HTR-8/SVneo (cell line): ENCODE results near the gene SLIRP.
"Not testable (repeated sequence)": the region's sequence is repeated elsewhere in the genome, so short reads cannot be mapped to it uniquely, and the experiment has no call there.

Experiments used
- DNase-seq: peaks from one replicate; pipeline ENCODE4 v3.0.0; 2011; ENCODE audit warnings: low spot score, mixed read lengths; ENCODE audit not compliant: insufficient read length
- FAIRE-seq: peaks from 2 replicates; lab custom pipeline; 2011; peaks lifted over from hg19 to GRCh38; lab: Jason Lieb, UNC

The SLIRP gene

DNA sequence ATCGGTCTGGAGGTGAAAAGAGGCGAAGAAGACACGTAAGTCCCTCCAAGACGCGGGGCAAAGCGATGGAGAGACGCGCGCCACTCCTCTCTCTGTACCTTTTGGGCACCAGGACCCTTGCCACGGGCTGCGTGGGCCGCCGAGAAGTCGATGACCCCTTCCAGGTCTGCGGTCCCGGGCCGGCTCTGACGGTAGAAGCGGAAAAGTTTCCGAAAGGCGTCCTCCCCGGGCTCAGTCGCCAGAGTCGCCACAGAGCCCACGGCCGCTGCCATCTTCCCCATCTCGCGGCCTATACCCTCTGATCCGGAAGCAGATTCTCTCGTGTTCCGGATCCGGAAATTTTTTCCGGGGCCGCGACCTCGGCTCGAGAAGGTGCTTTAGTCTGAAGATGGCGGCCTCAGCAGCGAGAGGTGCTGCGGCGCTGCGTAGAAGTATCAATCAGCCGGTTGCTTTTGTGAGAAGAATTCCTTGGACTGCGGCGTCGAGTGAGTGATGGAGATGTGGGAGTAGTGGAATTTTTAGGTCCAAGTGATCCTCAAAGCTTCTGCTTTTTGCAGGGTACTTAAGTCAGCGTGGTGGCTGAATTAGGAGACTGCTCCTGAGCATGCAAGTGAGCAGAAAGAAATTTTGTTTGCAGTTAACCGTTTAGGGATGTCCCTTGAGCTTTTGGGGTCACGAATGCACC lies at the start of gene SLIRP, which contains the start of gene ALKBH1:
Gene SLIRP, plus strand, starts transcription at position 380 of the 685 bp plus-strand sequence. Its CDS starts 9 bp downstream, at position 389.
Gene ALKBH1, minus strand, starts transcription at position 300 of the 685 bp plus-strand sequence. Its CDS starts 19 bp downstream, at position 281.
- DNase-seq (peak; percentile 90), FAIRE-seq (no peak)

DNA sequence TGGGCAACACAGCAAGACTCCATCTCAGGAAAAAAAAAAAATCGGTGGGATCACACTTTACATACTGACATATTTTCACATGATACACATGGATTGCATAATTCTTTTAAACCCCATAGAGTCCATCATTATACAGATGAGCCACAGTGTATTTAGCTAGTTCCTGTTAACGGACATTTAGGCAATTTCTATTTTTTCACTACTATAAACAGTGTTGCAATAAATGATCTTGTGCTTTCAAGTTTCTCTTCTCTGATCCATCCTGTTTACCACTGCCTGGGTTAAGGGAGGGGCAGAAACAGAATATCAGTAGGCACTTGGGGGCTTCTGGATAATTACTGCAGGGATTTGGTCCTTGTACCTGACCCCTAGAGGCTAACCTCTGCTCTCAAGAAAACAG lies 48.1 kb upstream of the SLIRP start:
- DNase-seq (no peak), FAIRE-seq (no peak)

DNA sequence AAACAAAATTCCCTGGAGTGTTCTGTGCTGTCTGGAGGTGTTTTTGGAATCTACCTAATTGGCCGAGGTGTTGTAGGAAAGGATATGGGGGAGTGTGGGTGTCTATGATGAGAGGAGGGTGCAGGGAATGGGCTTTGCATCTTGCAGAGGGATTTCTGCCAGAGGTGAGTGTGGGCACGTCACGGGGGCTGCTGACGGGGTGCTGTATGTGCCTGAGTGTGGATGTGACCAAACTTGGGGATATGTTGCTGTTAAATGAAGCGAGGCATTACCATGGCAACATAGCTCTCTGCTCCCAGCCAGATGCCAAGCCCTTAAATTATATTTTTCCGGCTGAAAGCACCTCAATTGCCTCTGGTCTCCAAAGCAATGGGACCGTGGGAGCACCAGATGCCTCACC lies 47.1 kb upstream of the SLIRP start:
- FAIRE-seq = no peak
- DNase-seq = no peak

DNA sequence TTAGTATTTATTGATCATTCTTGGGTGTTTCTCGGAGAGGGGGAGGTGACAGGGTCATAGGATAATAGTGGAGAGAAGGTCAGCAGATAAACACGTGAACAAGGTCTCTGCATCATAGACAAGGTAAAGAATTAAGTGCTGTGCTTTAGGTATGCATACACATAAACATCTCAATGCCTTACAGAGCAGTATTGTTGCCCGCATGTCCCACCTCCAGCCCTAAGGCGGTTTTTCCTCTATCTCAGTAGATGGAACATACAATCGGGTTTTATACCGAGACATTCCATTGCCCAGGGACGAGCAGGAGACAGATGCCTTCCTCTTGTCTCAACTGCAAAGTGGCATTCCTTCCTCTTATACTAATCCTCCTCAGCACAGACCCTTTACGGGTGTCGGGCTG lies 46.3 kb upstream of the SLIRP start:
- FAIRE-seq, DNase-seq: not testable (repeated sequence)

DNA sequence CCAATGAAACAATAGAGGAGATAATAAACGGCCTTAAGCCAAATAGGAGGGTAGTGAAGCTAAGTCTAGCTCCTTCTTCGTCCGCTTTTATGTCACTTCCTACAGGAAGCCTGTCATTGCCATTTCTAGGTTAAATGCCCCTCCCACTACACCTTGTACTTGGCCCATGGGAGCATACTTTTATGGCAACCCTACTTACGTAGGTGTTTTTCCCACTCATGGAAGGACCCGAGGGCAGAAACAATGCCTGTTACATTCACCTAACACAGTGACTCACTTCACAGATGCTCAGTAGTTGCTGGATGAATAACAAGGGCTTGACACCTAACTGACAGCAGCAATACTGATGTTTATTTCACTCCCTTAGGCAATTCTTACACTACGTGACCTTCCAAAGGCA lies 44.6 kb upstream of the SLIRP start:
- FAIRE-seq (peak; percentile 70), DNase-seq (peak; percentile 50)

DNA sequence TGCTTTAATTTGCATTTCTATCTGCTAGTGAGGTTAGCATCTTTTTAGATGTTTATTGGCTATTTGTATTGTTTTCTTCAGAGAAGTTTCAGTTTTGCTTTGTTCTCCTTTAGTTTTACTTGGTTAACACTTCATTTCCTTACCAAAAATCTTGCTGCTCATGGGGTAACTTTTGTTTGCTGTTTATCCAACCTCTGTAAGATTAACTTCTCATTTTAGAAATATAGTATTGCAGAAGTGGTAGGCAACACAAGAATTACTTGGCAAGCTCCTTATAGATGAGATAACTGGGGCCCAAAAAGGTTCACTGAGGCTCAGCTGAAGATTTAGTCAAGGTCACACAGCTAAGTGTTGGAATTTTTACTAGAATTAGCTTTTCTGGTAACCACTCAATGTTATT lies 40.6 kb upstream of the SLIRP start:
- FAIRE-seq = no peak
- DNase-seq = no peak

DNA sequence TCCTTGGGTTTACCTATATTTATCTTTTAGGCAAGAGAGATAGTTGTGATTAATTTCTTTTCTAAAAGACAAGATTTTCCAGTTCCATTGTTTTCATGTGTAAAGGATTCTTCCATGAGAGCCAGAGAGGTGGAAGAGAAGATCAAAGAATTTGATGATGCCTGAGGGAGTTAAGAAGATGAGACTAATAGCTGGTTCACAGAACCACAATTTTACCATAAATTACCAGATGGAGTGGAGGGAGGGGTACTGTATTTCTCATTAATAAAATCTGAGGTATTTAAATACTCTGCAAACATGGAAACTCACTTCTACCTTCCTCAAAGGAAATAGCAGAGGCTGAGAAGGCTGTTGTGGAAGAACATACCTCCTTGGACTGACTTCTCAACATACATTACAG lies 34.7 kb upstream of the SLIRP start:
- no peak for DNase-seq
- no peak for FAIRE-seq

DNA sequence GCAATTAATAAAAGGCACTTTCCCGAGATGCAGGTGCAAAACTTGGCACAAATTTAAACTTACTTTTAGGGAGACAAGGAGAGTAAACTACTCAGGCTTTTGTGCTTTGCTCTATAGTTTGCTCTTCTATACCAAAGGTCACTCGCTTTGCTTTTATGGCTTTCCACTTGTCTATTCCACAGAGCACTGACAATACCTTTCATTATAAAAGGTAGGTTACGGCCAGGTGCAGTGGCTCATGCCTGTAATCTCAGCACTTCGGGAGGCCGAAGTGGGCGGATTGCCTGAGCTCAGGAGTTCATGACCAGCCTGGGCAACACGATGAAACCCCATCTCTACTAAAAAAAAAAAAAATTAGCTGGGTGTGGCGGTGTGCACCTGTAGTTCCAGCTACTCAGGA lies 33.0 kb upstream of the SLIRP start:
- FAIRE-seq = no peak
- no peak for DNase-seq

DNA sequence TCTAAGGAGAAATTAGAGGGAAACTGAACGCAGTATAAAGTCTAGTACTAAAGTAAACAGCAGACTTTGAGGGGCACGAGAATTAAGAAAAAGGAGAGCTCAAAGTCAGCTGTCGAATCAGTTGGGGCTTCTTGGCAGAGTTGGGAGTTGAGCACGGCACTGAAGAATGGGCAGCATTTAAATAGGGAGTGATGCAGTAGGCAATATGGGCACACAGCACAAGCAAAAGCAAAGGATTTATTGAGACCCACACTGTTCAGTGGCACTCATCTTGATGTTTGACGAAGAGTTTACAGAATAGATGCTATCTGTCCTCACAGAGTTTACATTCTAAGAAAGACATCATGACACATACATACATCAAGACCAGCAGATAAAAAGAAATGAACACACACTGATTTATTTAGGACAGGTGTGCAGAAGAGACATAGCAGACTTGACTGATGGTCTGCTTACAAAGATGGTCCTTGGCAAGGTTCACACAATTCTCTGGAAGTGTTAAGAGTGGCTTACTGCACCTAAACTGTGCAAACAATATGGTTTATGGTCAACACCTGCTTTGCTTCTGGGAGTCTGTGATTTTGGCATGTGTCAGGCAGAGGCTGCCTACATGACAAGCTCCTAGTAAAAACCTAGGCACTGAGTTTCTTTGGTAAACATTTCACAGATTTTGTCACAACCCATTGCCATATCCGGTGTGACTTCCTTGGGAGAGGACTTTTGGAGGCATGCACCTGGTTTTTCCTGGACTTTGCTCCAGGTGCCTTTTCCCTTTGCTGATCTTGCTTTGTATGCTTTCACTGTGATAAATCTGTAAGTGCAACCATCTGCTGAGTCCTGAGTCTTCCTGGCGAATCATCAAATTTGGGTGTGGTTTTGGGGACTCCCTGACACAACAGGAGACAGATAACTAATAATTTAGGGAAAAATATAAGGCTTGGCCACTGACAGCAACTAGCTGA lies 26.4 kb upstream of the SLIRP start:
- DNase-seq (no peak), FAIRE-seq (peak; percentile 76)

DNA sequence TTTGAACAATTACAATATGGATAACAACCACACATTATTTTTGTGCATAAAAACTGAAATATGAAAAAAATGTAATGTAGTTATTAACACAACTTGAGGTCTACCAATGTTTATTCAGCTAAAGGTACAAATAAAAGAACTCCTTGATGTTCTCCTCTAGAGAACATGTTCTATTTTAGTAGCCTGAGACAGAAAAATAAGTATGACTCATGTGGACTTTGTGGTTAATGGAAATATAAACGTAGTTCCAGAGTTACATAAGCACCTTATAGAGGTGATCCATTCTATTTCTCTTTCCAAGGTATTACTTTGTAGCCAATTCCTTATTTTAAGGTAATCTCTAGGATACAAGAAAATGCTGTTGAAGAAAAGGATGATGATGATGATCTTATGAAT lies 25.7 kb upstream of the SLIRP start:
- no peak for FAIRE-seq
- no peak for DNase-seq

DNA sequence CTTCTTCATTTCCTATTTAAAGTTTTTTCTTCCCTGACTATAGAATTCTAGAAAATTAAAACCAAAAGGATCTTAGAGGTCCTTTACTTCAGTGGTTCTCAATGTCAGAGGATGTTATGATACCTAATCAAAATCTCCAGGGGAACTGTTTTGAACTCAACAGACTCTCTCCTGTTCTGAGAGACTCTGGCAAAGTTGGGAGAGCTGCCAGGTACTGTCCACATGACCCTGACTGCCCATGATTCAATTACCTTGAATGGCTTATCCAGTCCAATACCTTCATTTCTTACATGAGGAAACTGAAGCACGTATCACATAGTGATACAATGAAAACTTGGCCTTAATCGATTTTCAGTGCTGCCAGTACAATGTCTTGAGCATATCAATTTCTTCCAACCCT lies 16.6 kb upstream of the SLIRP start:
- no peak for FAIRE-seq
- DNase-seq = no peak

DNA sequence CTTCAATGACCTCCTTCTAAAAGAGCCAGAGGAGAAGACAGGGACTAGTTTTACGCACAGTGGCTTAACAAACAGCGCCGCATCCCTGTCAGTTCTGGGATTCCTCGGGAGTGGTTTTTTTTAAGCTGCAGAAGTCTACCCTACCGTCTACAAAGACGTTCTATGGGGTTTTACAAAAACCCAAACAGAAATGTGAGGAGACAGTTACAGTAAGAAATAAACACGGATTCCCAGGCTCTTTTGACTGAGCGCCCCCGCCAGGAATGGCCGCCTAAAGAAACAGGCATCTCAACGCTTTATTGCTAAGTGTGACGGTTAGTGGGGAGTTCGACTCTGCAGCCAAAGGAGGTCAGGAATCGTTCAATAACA lies 564 bp upstream of the SLIRP start:
- DNase-seq = peak; percentile 32
- no peak for FAIRE-seq

DNA sequence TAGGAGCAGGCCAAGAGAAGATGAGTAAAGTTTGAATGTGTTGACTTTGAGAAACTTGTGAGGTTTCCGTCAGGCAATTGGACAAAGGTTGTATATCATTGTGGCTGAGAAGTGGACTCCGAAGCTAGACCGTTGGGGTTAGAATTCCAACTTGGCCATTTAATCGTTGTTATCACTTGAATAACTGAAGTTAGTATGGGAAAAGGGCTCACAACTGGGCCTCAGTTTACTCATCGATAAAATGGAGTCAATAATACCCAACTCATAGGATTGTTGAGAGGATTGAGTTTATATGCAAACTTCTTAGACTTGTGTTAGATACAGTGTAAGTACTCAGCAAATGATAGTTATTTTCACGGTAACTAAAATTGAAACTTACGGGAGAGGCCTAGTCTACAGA lies 846 bp downstream of the SLIRP start:
- DNase-seq (no peak), FAIRE-seq (no peak)

DNA sequence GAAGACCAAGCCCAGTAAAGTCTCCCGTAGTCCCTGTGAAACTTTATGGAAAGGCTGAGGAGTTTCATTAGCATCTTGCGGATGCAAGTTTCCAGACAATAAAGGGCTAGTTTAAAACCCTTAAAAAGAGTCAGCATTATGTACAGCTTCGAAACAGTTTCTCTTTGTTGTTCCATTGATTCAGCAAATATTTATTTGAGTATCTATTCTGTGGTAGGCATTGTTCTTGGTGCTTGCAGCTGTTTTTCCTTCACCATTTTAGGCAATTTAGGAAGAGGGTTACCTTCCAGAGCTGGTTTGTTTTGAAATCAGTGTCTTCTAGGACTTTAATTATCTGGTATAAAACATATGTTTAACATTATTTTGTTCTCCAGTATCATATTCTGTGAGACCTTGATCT lies 1.5 kb downstream of the SLIRP start:
- no peak for DNase-seq
- no peak for FAIRE-seq

DNA sequence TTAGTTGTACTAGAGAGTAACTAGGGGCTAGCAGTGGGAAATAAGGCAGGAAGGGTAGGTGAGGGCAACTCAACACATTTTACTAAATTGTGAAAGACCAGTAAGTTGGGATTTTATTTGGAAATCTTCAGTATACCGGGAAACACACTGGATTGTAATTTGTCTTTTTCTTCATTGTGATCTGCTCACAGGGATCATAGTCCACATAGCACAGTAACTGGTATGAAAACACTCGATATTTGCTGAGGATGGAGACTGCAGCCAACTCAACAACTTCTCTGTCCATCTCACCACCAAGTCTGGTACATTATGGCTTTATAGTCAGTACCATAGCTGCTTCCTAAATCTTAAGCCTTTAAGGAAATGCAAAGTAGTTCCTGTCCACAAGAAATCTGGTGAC lies 2.5 kb downstream of the SLIRP start:
- FAIRE-seq = no peak

DNA sequence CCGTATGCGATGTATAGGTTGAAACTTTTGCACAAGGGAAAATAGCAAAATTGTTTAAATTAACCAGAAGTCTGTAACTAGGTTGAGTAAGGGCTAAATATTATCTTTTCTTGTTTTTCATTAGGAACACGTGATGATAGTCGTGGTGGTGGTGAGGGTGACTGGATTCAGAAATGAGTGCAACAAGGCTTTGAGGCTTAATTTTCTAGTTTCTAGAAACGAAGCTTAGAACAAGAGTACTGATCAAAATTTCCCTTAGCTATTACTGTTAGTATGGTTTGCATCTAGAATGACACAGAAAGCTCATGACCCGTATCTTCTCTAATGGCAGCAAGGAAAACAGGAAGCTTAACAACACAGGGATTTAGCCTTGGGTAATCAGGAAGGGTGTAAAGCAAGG lies 7.0 kb downstream of the SLIRP start:
- DNase-seq (no peak), FAIRE-seq (no peak)

More for the DNA sequence above, 2.5 kb downstream of the SLIRP start:
- no peak for DNase-seq

DNA sequence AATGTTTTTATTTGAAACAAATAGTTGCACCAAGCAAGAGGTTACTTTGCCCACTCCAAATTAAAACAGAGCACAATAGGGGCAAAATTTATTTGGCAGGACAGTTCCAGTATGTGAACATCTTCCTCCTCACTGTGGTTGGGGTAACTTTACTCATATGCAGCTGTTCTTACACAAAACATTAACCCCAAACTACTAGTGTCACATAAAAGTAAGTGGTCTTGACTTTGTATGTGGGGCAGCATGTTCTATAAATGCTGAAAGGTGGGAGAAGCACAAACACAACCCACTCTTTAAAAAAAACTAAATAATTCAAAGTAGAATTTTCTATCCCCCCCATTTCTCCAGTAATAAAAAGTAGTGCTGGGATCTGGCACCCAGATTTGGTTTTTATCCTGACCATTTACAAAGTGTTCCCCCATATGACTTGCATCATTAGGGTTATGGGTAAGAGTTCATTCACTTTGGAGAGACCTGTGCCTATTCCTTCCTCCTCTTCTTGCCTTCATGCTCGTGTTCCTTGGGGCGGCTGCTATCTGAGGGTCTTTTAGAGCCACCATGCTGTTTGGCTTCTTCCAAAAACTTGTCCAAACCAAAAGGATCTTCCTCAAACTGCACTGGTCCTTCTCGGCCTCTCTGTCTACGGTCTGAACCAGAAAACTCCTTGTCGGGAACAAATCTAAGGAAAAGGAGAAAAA lies 9.9 kb downstream of the SLIRP start:
- DNase-seq = no peak
- FAIRE-seq = no peak

DNA sequence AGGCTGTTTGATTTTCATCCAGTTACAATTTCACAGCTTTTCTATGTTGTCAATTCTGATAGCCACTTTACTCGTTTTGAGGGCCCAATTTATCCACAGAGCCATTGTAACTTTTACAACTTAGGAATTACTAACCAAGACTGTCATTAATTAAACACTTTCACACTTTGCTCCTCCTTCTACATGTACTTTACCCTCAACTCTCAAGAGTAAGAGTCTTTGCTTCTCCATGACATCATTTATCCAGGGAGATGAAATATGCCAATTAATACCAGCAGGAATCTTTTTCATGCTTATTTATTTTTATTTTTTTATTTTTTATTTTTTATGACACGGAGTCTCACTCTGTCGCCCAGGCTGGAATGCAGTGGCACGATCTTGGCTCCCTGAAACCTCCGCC lies 13.5 kb downstream of the SLIRP start:
- DNase-seq (no peak), FAIRE-seq (no peak)

DNA sequence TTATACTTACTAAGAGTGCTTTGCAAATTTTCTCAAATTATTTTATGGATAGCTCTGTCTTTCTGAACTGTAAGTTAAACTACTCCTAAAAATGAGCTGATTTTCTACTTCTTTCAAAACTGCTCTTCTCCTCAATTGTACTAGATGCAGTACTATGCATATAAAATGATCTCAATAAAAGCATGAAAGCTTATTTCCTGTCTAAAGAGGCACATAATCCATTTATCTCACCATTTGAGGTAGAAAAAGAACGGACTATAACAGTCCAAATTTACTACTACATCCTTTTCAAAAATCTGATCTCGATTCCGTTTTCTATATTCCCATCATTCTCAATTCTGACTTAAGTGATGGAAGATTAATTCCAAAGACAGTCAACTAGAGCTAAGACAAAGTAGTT lies 14.4 kb downstream of the SLIRP start:
- no peak for DNase-seq
- FAIRE-seq = no peak

DNA sequence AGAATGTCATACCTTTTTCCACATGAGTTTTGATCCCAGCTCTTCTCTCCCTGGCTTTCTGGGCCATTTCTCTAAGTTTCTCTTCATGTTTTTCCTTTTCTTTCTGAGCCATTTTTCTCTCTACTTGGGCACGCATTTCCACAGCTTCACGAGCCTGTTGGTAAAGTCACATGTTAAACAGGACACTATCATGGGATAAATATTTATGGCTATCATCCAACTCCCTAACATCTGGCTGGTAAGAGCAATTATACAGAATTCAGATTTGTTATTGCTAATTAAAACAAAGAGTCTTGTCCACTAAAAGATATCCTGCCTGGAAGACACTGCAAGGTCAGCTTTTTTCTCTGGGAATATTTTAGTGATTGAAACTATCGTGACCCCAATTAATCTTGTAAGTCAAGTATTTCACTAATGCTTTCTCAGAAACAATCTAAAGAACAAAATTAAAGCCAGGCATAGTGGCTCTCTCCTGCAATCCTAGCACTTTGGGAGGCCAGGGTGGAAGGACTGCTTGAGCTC lies 23.1 kb downstream of the SLIRP start:
- FAIRE-seq (no peak), DNase-seq (no peak)
